Upper lobe of left lung (tissue), 4 donors: ENCODE data around the gene WNT11.

ENCODE experiments used
- EP300 ChIP-seq, 4 donors: sonication (generic); formaldehyde crosslinking; IDR thresholded peaks; one replicate each; pipeline ENCODE4 v1.5.1; 2017; ENCODE audit warnings: antibody characterized with exemption in 4 of 4, control low read depth in 2 of 4
- POLR2A ChIP-seq, 4 donors: fragments of 450-650 bp; IDR thresholded peaks; one replicate each; pipeline ENCODE4 v1.5.1; 2016 to 2017; ENCODE audit warnings: antibody characterized with exemption in 4 of 4, mild to moderate bottlenecking in 2 of 4
- POLR2AphosphoS5 ChIP-seq, 2 donors: sonication (generic); formaldehyde crosslinking; IDR thresholded peaks; one replicate each; pipeline ENCODE4 v1.5.1; 2017; ENCODE audit warnings: antibody characterized with exemption in 2 of 2
- TF ChIP-seq, protein P1 (sequence below), 6 experiments: fragments of 450-650 bp in 4 of 6; fragments of 200-600 bp in 2 of 6; sonication (generic) in 2 of 6; IDR thresholded peaks; one replicate each; pipeline ENCODE4 v1.5.1; 2016 to 2019; ENCODE audit warnings: antibody characterized with exemption in 6 of 6

DNA sequence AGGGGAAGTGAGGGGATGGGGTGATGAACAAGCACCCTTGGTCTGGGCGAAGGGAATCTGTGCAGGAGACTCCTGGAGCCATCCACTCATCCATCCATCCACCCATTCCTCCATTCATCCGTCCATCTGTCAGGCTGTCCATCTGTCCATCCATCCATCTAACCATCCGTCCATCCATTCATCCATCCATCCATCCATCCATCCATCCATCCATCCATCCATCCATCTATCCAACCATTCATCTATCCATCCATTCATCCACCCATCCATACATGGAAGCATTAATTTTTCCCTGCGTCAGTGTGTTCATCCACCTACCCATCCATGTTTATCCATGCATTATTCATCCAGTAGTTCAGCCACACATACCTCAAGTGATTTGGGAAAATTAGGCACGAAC is 32.0 kb downstream of the WNT11 start:
- TF ChIP-seq, protein P1, sequence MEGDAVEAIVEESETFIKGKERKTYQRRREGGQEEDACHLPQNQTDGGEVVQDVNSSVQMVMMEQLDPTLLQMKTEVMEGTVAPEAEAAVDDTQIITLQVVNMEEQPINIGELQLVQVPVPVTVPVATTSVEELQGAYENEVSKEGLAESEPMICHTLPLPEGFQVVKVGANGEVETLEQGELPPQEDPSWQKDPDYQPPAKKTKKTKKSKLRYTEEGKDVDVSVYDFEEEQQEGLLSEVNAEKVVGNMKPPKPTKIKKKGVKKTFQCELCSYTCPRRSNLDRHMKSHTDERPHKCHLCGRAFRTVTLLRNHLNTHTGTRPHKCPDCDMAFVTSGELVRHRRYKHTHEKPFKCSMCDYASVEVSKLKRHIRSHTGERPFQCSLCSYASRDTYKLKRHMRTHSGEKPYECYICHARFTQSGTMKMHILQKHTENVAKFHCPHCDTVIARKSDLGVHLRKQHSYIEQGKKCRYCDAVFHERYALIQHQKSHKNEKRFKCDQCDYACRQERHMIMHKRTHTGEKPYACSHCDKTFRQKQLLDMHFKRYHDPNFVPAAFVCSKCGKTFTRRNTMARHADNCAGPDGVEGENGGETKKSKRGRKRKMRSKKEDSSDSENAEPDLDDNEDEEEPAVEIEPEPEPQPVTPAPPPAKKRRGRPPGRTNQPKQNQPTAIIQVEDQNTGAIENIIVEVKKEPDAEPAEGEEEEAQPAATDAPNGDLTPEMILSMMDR (IDR thresholded peaks at IDR 0.05): no peak
- no peak for TF ChIP-seq POLR2AphosphoS5 (IDR thresholded peaks at IDR 0.05)
- TF ChIP-seq POLR2A (IDR thresholded peaks at IDR 0.05): no peak
- no peak for TF ChIP-seq EP300 (IDR thresholded peaks at IDR 0.05)
